Astrocyte (in vitro differentiated cells and primary cell): ENCODE measurements around the gene ZNF18.

Experiments
- EZH2 ChIP-seq: IDR thresholded peaks from 2 replicates; pipeline ENCODE4 v1.6.1; 2012; ENCODE audit warnings: mild to moderate bottlenecking, low read length, inconsistent platforms; ENCODE audit not compliant: insufficient read depth
- TF ChIP-seq, protein P1 (sequence below): IDR thresholded peaks from 2 replicates; pipeline ENCODE4 v1.5.1; 2011; ENCODE audit warnings: low read depth, mild to moderate bottlenecking, inconsistent platforms, low read length, moderate library complexity; ENCODE audit not compliant: insufficient read depth

- TF ChIP-seq, protein P1, sequence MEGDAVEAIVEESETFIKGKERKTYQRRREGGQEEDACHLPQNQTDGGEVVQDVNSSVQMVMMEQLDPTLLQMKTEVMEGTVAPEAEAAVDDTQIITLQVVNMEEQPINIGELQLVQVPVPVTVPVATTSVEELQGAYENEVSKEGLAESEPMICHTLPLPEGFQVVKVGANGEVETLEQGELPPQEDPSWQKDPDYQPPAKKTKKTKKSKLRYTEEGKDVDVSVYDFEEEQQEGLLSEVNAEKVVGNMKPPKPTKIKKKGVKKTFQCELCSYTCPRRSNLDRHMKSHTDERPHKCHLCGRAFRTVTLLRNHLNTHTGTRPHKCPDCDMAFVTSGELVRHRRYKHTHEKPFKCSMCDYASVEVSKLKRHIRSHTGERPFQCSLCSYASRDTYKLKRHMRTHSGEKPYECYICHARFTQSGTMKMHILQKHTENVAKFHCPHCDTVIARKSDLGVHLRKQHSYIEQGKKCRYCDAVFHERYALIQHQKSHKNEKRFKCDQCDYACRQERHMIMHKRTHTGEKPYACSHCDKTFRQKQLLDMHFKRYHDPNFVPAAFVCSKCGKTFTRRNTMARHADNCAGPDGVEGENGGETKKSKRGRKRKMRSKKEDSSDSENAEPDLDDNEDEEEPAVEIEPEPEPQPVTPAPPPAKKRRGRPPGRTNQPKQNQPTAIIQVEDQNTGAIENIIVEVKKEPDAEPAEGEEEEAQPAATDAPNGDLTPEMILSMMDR = no peak
- TF ChIP-seq EZH2 = no peak
These were observed 38.4 kb upstream of the ZNF18 start for GRCh38 chr17:12035673-12036072.
